ENCODE results near the gene ZCCHC13. TPM values are rescaled to one million over a fixed set of nuclear protein-coding genes. Genes with fewer than 3 reads are reported as not detected.

Gene ZCCHC13
- total and polyA plus RNA-seq, 9 of the 15 experiments (the other 6 are each of a cell fraction or from before 2014, with no cell fraction given) = not detected

DNA sequence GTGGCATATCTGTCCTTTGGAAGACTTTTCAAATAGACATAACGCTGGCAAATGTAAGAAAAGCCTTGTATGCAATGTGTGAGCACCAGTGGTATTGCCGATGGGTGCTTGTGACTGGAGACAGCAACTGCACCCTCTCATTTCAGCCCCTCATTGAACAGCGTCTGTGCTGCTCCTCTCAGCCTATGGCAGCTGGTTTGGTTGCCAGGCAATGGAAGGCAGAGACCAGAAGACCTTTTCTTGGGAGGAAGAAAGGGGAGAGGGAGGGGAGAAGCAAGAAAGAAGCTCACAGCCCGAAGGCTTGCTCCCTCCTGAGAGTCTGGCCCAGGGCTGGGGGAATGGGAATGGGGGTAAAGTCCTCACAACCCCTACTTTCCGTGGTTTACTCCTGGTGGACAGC lies 20.2 kb downstream of the ZCCHC13 start:
- FAIRE-seq = no peak

DNA sequence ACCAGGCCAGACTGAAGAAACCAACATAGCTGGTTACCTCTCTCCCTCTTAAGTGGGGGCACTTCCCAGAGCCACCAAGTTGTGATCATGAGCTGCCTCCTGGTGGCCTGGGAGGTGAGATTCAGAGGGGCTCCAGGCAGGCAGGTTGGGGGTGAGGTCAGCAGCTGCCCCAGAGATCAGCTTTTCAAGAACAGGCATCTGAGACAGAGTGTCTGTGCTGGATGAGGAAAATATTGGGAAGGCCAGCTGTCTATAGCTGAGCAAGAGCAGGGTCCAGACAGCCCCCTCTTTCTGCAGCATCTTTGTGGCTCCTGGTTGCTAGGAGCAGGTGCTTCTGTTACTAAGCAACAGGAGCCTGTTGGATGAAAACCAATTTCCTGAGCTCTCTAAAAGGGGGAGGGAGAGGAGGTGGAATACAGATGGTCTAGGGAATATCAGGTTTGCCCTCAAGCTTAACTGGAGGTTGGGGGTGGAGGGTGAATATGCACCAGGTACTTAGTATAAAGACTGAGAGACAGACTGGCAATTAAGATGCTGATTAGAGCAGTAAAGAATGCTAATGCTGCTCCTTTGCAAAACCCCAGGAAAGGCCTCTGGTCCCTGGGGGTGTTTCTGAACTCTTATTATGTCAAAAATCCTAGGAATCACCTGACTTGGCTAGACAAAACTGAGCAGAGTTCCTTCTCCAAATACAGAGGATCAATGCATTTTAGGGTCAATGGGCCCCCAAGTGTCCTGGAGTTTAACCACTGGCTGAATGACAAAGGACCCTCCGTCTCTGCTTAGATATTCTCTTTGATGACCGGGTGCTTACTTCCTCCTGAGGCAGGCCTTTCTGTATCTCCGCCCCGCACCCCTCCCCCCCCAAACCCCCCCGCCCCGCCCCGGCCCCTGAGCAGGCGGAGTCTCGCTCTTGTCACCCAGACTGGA lies 21.4 kb downstream of the ZCCHC13 start:
- in situ Hi-C loops (cut with MboI) (no loop called here), intact Hi-C loops (cut with micrococcal nuclease) (loop anchor here (10.0 kb wide), 1 partner anchor 59 kb away; no protein-coding TSS in a partner anchor)
- no peaks in the 10 kb centered on the region for H3K79me2 ChIP-seq (ENCODE audit: control insufficient read depth, insufficient read depth, low read length)
- ChIA-PET POLR2A (interaction anchor here (1.0 kb wide), 1 partner anchor 33 kb away, joined by 4 read pairs; no protein-coding TSS in a partner anchor), CTCF (ENCODE audit: low intra/inter-chr PET ratio) (no interaction called here)
- H3K9ac ChIP-seq (ENCODE audit: insufficient read depth in 1 of 2, low read depth in 2 of 2, low read length in 2 of 2) = no peak overlapping the region
- ATAC-seq (peak; percentile 79), FAIRE-seq (no peak), DNase-seq (ENCODE audit: extremely low read depth in 1 of 4, low spot score in 3 of 4) (peak; percentile 18 to 54 (median 42))
- BruUV-seq (replicated peaks) = no TSS peak
- H3K27me3 ChIP-seq (ENCODE audit: control insufficient read depth in 2 of 2, insufficient read depth in 2 of 2, low read length in 2 of 2) = no peaks in the 10 kb centered on the region
- H3K27ac ChIP-seq (ENCODE audit: extremely low read depth, low read depth, low read length) = no peak overlapping the region
- H3K9me1 ChIP-seq (ENCODE audit: control insufficient read depth, insufficient read depth, low read length) = no peaks in the 10 kb centered on the region
- 6% methylated on average over 2 of the region's 9 CpGs for WGBS (ENCODE audit: insufficient coverage, low coverage, missing lambda C conversion rate)
- H2AFZ ChIP-seq (ENCODE audit: low read depth, low read length) = no peak overlapping the region
- no peak overlapping the region for H3K4me2 ChIP-seq (ENCODE audit: insufficient read depth, low read length)
- H4K20me1 ChIP-seq (replicated peaks; ENCODE audit: control insufficient read depth, insufficient read depth, low read length) = no peaks in the 10 kb centered on the region
- no peaks in the 10 kb centered on the region for H3K9me3 ChIP-seq (replicated peaks; ENCODE audit: control insufficient read depth, insufficient read depth, low read depth, low read length)
- H3K4me3 ChIP-seq = no peak overlapping the region
- H3K36me3 ChIP-seq (ENCODE audit: control insufficient read depth, insufficient read depth, low read length) = no peaks in the 10 kb centered on the region
- no peaks in the 10 kb centered on the region; a peak in 1 of 5 replicates for H3K4me1 ChIP-seq (replicated peaks in 1 of 2; ENCODE audit: control insufficient read depth in 2 of 2, insufficient read depth in 2 of 2, low read length in 2 of 2)
- TF ChIP-seq, protein P1, sequence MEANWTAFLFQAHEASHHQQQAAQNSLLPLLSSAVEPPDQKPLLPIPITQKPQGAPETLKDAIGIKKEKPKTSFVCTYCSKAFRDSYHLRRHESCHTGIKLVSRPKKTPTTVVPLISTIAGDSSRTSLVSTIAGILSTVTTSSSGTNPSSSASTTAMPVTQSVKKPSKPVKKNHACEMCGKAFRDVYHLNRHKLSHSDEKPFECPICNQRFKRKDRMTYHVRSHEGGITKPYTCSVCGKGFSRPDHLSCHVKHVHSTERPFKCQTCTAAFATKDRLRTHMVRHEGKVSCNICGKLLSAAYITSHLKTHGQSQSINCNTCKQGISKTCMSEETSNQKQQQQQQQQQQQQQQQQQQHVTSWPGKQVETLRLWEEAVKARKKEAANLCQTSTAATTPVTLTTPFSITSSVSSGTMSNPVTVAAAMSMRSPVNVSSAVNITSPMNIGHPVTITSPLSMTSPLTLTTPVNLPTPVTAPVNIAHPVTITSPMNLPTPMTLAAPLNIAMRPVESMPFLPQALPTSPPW (CRISPR knock-in tag; IDR thresholded peaks at IDR 0.05) = peak; percentile 64
- TF ChIP-seq, protein P2, sequence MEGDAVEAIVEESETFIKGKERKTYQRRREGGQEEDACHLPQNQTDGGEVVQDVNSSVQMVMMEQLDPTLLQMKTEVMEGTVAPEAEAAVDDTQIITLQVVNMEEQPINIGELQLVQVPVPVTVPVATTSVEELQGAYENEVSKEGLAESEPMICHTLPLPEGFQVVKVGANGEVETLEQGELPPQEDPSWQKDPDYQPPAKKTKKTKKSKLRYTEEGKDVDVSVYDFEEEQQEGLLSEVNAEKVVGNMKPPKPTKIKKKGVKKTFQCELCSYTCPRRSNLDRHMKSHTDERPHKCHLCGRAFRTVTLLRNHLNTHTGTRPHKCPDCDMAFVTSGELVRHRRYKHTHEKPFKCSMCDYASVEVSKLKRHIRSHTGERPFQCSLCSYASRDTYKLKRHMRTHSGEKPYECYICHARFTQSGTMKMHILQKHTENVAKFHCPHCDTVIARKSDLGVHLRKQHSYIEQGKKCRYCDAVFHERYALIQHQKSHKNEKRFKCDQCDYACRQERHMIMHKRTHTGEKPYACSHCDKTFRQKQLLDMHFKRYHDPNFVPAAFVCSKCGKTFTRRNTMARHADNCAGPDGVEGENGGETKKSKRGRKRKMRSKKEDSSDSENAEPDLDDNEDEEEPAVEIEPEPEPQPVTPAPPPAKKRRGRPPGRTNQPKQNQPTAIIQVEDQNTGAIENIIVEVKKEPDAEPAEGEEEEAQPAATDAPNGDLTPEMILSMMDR (IDR thresholded peaks at IDR 0.05 in 2 of 3, conservative IDR thresholded peaks at IDR 0.05 in 1 of 3; ENCODE audit: insufficient read depth in 2 of 3, low read depth in 1 of 3, low read length in 3 of 3) = peak; percentile 18 to 29 (median 23); a peak in 2 of 6 replicates
- no peak for TF ChIP-seq NCOA2 (IDR thresholded peaks at IDR 0.05; ENCODE audit: partially characterized antibody in 2 of 2)
- TF ChIP-seq CREM (IDR thresholded peaks at IDR 0.05; ENCODE audit: low read depth) = no peak
- TF ChIP-seq DACH1 (IDR thresholded peaks at IDR 0.05; ENCODE audit: partially characterized antibody) = no peak
- no peak for TF ChIP-seq SIN3B (IDR thresholded peaks at IDR 0.05; ENCODE audit: low read depth)

More for the DNA sequence above, 20.2 kb downstream of the ZCCHC13 start:
- Histone ChIP-seq H4K20me1 (replicated peaks; ENCODE audit: control insufficient read depth, insufficient read depth, low read length) (no peaks in the 10 kb centered on the region), H3K27ac (ENCODE audit: extremely low read depth, low read depth, low read length) (no peak overlapping the region), H3K4me2 (ENCODE audit: insufficient read depth, low read length) (no peak overlapping the region), H3K4me3 (no peak overlapping the region), H2AFZ (ENCODE audit: low read depth, low read length) (no peak overlapping the region), H3K27me3 (ENCODE audit: control insufficient read depth in 2 of 2, insufficient read depth in 2 of 2, low read length in 2 of 2) (no peaks in the 10 kb centered on the region), H3K36me3 (ENCODE audit: control insufficient read depth, insufficient read depth, low read length) (no peaks in the 10 kb centered on the region), H3K4me1 (replicated peaks in 1 of 2; ENCODE audit: control insufficient read depth in 2 of 2, insufficient read depth in 2 of 2, low read length in 2 of 2) (no peaks in the 10 kb centered on the region; a peak in 1 of 5 replicates), H3K9me1 (ENCODE audit: control insufficient read depth, insufficient read depth, low read length) (no peaks in the 10 kb centered on the region), H3K79me2 (ENCODE audit: control insufficient read depth, insufficient read depth, low read length) (no peaks in the 10 kb centered on the region), H3K9ac (ENCODE audit: insufficient read depth in 1 of 2, low read depth in 2 of 2, low read length in 2 of 2) (no peak overlapping the region), H3K9me3 (replicated peaks; ENCODE audit: control insufficient read depth, insufficient read depth, low read depth, low read length) (no peaks in the 10 kb centered on the region)
- no TSS peak for BruUV-seq (replicated peaks)
- 18% methylated on average over 4 of the region's 5 CpGs for WGBS (ENCODE audit: insufficient coverage, low coverage, missing lambda C conversion rate)
- in situ Hi-C loops (cut with MboI) (no loop called here), intact Hi-C loops (cut with micrococcal nuclease) (loop anchor here (10.0 kb wide), 1 partner anchor 61 kb away; no protein-coding TSS in a partner anchor)
- ChIA-PET CTCF (ENCODE audit: low intra/inter-chr PET ratio) (no interaction called here), POLR2A (interaction anchor here (0.6 kb wide), 1 partner anchor 169 kb away, joined by 3 read pairs; no protein-coding TSS in a partner anchor)
- DNase-seq (ENCODE audit: extremely low read depth in 1 of 4, low spot score in 3 of 4) (no peak), ATAC-seq (no peak)
- TF ChIP-seq LCOR (CRISPR knock-in tag; IDR thresholded peaks at IDR 0.05) = no peak

Data from K562 (cell line).